Measurements from ENCODE around the gene ZNF318. TPM values are rescaled to one million over a fixed set of nuclear protein-coding genes. Genes with fewer than 3 reads are reported as not detected.
"Not testable (repeated sequence)": the region's sequence is repeated elsewhere in the genome, so short reads cannot be mapped to it uniquely, and the experiment has no call there.

Gene ZNF318
- total RNA-seq, 1 donor from 2014 or later: 18.3 TPM

DNA sequence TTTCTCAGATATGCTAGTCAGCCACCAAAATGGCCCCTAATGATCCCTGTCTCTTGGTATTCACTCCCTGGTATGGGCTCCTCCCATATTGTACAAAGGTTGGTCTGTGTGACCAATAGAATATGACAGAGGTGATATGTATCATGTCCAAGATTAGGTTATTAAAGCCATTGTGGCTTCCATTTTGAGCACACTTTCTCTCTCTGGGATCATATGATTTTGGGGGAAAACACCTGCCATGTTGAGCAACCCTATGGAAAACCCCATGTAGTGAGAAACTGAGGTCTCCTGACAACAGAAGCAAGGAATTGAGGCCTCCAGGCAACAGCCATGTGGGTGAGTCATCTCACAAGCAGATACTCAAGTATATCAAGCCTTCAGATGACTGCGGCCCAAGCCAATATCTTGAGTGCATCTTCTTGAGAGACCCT lies 7.1 kb upstream of the ZNF318 start:
- intact Hi-C loops (cut with DNase I): no loop called here
- Histone ChIP-seq H3K4me1 (no peaks in the 10 kb centered on the region), H3K9me3 (no peaks in the 10 kb centered on the region), H3K27ac (no peak overlapping the region), H3K4me3 (no peak overlapping the region), H3K27me3 (ENCODE audit: low read depth) (no peaks in the 10 kb centered on the region), H3K36me3 (no peaks in the 10 kb centered on the region)
- TF ChIP-seq, protein P1, sequence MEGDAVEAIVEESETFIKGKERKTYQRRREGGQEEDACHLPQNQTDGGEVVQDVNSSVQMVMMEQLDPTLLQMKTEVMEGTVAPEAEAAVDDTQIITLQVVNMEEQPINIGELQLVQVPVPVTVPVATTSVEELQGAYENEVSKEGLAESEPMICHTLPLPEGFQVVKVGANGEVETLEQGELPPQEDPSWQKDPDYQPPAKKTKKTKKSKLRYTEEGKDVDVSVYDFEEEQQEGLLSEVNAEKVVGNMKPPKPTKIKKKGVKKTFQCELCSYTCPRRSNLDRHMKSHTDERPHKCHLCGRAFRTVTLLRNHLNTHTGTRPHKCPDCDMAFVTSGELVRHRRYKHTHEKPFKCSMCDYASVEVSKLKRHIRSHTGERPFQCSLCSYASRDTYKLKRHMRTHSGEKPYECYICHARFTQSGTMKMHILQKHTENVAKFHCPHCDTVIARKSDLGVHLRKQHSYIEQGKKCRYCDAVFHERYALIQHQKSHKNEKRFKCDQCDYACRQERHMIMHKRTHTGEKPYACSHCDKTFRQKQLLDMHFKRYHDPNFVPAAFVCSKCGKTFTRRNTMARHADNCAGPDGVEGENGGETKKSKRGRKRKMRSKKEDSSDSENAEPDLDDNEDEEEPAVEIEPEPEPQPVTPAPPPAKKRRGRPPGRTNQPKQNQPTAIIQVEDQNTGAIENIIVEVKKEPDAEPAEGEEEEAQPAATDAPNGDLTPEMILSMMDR (IDR thresholded peaks at IDR 0.05): no peak
- ATAC-seq: no peak
- DNase-seq: no peak

GRCh38 chr6:43375693-43376092 lies 6.2 kb upstream of the ZNF318 start:
- Histone ChIP-seq H3K9me3 (no peaks in the 10 kb centered on the region), H3K27ac (no peak overlapping the region), H3K4me1 (no peaks in the 10 kb centered on the region), H3K4me3 (no peak overlapping the region), H3K27me3 (ENCODE audit: low read depth) (no peaks in the 10 kb centered on the region), H3K36me3 (no peaks in the 10 kb centered on the region)
- intact Hi-C loops (cut with DNase I): no loop called here
- DNase-seq: no peak
- TF ChIP-seq, protein P1 (IDR thresholded peaks at IDR 0.05): no peak
- ATAC-seq: no peak

DNA sequence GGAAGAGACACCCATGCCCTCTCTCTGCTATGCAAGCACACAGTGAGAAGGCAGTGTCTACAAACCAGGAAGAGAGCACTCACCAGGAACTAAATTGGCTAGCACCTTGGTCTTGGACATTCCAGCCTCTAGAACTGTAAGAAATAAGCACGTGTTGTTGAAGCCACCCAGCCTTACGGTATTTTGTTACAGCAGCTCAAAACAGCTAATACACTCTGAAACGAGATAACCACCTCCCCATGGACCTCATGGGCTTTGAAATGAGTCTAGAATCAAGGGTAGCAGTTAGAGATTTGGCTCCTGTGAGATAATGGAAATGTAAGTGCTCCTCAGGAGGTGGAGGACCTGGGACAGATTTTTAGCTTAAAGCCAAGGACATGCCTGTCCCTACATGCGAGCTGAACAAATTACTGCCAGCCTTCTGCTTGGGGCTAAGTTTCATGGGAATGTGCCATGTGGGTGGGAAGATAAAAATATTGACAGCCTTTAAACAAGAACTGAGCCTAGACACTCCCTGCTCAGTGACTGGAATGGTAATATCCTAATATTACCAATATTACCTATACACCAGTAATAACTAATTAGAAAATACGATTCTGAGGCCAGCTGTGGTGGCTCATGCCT lies 3.9 kb upstream of the ZNF318 start:
- ATAC-seq (no peak), DNase-seq (no peak)
- H3K4me3 ChIP-seq: no peak overlapping the region
- TF ChIP-seq, protein P1 (IDR thresholded peaks at IDR 0.05): no peak
- peaks cover 8% of the 10 kb centered on the region for H3K4me1 ChIP-seq
- no peaks in the 10 kb centered on the region for H3K36me3 ChIP-seq
- no peak overlapping the region for H3K27ac ChIP-seq
- no peaks in the 10 kb centered on the region for H3K27me3 ChIP-seq (ENCODE audit: low read depth)
- no peaks in the 10 kb centered on the region for H3K9me3 ChIP-seq
- intact Hi-C loops (cut with DNase I): no loop called here

DNA sequence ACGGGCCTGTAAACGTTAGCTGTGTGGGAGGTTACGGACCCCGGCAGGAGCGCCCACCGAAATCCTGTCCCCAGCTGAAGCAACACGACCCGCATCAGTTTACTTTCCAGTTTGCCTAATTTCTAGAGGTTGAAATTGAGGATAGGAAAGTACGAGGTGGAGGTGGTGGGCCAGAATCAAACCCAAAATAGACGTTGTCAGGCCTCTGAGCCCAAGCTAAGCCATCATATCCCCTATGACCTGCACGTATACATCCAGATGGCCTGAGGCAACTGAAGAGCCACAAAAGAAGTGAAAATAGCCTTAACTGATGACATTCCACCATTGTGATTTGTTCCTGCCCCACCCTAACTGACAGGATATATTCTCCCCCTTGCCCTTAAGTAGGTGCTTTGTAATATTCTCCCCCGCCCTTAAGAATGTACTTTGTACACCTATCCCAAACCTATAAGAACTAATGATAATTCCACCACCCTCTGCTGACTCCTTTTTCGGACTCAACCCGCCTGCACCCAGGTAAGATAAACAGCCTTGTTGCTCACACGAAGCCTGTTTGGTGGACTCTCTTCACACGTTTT lies 645 bp upstream of the ZNF318 start:
- ATAC-seq; intact Hi-C loops (cut with DNase I); DNase-seq; H3K27me3 ChIP-seq (ENCODE audit: low read depth); H3K9me3 ChIP-seq; H3K36me3 ChIP-seq: not testable (repeated sequence)
- peak overlapping the region; percentile 74 for H3K4me3 ChIP-seq
- peaks cover 22% of the 10 kb centered on the region for H3K4me1 ChIP-seq
- peak overlapping the region; percentile 83 for H3K27ac ChIP-seq

- H3K4me3 ChIP-seq: peak overlapping the region; percentile 74
- peaks cover 18% of the 10 kb centered on the region for H3K36me3 ChIP-seq
- H3K27me3 ChIP-seq (ENCODE audit: low read depth): no peaks in the 10 kb centered on the region
- TF ChIP-seq, protein P1 (IDR thresholded peaks at IDR 0.05): no peak
- intact Hi-C loops (cut with DNase I): no loop called here
- DNase-seq (peak; percentile 61), ATAC-seq (peak; percentile 8 to 30)
- peaks cover 22% of the 10 kb centered on the region for H3K4me1 ChIP-seq
- H3K27ac ChIP-seq: peak overlapping the region; percentile 83
- no peaks in the 10 kb centered on the region for H3K9me3 ChIP-seq
Observed at GRCh38 chr6:43368259-43369160, 937 bp downstream of the ZNF318 start.
